H1 (cell line): ENCODE results near the gene ZNRF2. TPM values are rescaled to one million over a fixed set of nuclear protein-coding genes. Genes with fewer than 3 reads are reported as not detected.

Experiments used
- BCL11A ChIP-seq, 2 experiments: IDR thresholded peaks; one replicate each; pipeline ENCODE4 v1.6.1; 2011; ENCODE audit warnings: low read depth in 2 of 2, low read length in 2 of 2, mild to moderate bottlenecking in 2 of 2
- CHD7 ChIP-seq: fragments of 300-600 bp; sonication (generic); IDR thresholded peaks from 2 replicates; pipeline ENCODE4 v1.7.1; 2012; ENCODE audit warnings: low read length, moderate library complexity, mild to moderate bottlenecking, inconsistent platforms; ENCODE audit not compliant: insufficient replicate concordance
- POLR2A ChIP-seq, 2 experiments: IDR thresholded peaks; 1 replicate in 1 of 2; 2 replicates in 1 of 2; pipeline ENCODE4 v1.6.1; 2011; ENCODE audit warnings: low read depth in 2 of 2, low read length in 2 of 2, mild to moderate bottlenecking in 2 of 2; ENCODE audit errors: control extremely low read depth in 1 of 2
- polyA plus RNA-seq, 7 experiments: library from polyadenylated mRNA; depleted of rRNA in 3 of 7; stranded (reverse) in 5 of 7; unstranded in 2 of 7; fragments of >200 nt in 5 of 7; fragments of 200-250 nt in 2 of 7; gene quantifications; 1 replicate in 5 of 7; 2 replicates in 1 of 7; 4 replicates in 1 of 7; pipeline versions ENCODE4 v1.2.1 to v1.2.3, GENCODE V29; 2011 to 2013; ENCODE audit warnings: missing spikeins in 2 of 7, mixed read lengths in 2 of 7
- total RNA-seq: library from RNA; stranded (reverse); fragmentation: NEBNext Ultra II Directional; extraction: Animal tissue kit (Norgen Biotek cat#: 25700); gene quantifications from 2 replicates; pipeline ENCODE4 v1.2.1, GENCODE V29; 2021

The ZNRF2 gene
- total and polyA plus RNA-seq, 2 of the 8 experiments (the other 6 are each of a cell fraction or from before 2014, with no cell fraction given) = 2.9 to 16.2 TPM

GRCh38 chr7:30390736-30391636 lies 106.6 kb downstream of the ZNRF2 start (continued):
- TF ChIP-seq CHD7 = no peak
- TF ChIP-seq POLR2A (IDR thresholded peaks at IDR 0.05; ENCODE audit: control extremely low read depth in 1 of 2, low read depth in 2 of 2, low read length in 2 of 2) = no peak
- no peak for TF ChIP-seq BCL11A (IDR thresholded peaks at IDR 0.05; ENCODE audit: low read depth in 2 of 2, low read length in 2 of 2)
- TF ChIP-seq, all 59 proteins: peak for 0
